MCF 10A (cell line): ENCODE measurements around the gene RPS13. TPM values are rescaled to one million over a fixed set of nuclear protein-coding genes. Genes with fewer than 3 reads are reported as not detected.
"Not testable (repeated sequence)": the region's sequence is repeated elsewhere in the genome, so short reads cannot be mapped to it uniquely, and the experiment has no call there.

Source experiments
- BruUV-seq: library from RNA; stranded (reverse); fragments of 400-500 nt; replicated peaks from 2 replicates; lab custom pipeline; 2021; lab: Mats Ljungman, UMichigan
- CTCF ChIA-PET: fragments of 300-600 bp; sonication (Branson Sonifier 250); formaldehyde crosslinking; extraction: SDS; loops from one replicate; lab custom pipeline; 2021; ENCODE audit warnings: antibody characterized with exemption, inconsistent platforms; lab: Yijun Ruan, JAX
- POLR2A ChIA-PET: fragments of 300-600, 350-650 bp; sonication (Branson Sonifier 250); formaldehyde crosslinking; extraction: SDS; loops from one replicate; lab custom pipeline; 2020; ENCODE audit warnings: antibody characterized with exemption, inconsistent platforms; lab: Yijun Ruan, JAX
- DNase-seq: peaks from one replicate; pipeline ENCODE4 v3.0.0-alpha.2; 2018; ENCODE audit not compliant: unreplicated experiment
- H3K27ac Mint-ChIP-seq: one replicate; pipeline ENCODE4 v1.8.0; 2022; ENCODE audit warnings: mild to moderate bottlenecking, low read depth, mixed read lengths; ENCODE audit not compliant: unreplicated experiment
- H3K27me3 Mint-ChIP-seq: one replicate; pipeline ENCODE4 v1.8.0; 2022; ENCODE audit warnings: mixed read lengths; ENCODE audit not compliant: insufficient read depth, unreplicated experiment
- H3K36me3 Mint-ChIP-seq: one replicate; pipeline ENCODE4 v1.8.0; 2022; ENCODE audit warnings: mild to moderate bottlenecking, moderate library complexity, mixed read lengths; ENCODE audit not compliant: insufficient read depth, unreplicated experiment
- H3K4me1 Mint-ChIP-seq: one replicate; pipeline ENCODE4 v1.8.0; 2022; ENCODE audit warnings: mixed read lengths; ENCODE audit not compliant: insufficient read depth, unreplicated experiment
- H3K4me3 Mint-ChIP-seq: one replicate; pipeline ENCODE4 v1.8.0; 2022; ENCODE audit warnings: mild to moderate bottlenecking, moderate library complexity, mixed read lengths; ENCODE audit not compliant: unreplicated experiment
- H3K9me3 Mint-ChIP-seq: one replicate; pipeline ENCODE4 v1.8.0; 2022; ENCODE audit warnings: mixed read lengths; ENCODE audit not compliant: unreplicated experiment
- CTCF ChIP-seq: fragments of 200-600 bp; IDR thresholded peaks from one replicate; pipeline ENCODE4 v1.8.0; 2022; ENCODE audit warnings: antibody characterized with exemption, mild to moderate bottlenecking; ENCODE audit not compliant: unreplicated experiment
- intact Hi-C: fragments of 100-400 bp; cut with micrococcal nuclease; formaldehyde crosslinking; loops from 2 replicates; pipeline ENCODE4 v1.14.1; 2022
- total RNA-seq: library from RNA; stranded (reverse); gene quantifications from 2 replicates; pipeline ENCODE4 v1.2.3, GENCODE V29; 2022

The RPS13 gene
- total RNA-seq, 1 experiment from 2014 or later, result 1,551 TPM

- intact Hi-C loops, result loop anchor here (10.0 kb wide), 1 partner anchor 89 kb away; the partner anchor contains the start of gene PIK3C2A
- Mint-ChIP-seq H3K27me3 (no peaks in the 10 kb centered on the region), H3K9me3 (no peaks in the 10 kb centered on the region), H3K27ac (no peak overlapping the region), H3K4me3 (no peak overlapping the region), H3K36me3 (peaks cover 62% of the 10 kb centered on the region), H3K4me1 (no peaks in the 10 kb centered on the region)
- TF ChIP-seq CTCF, result no peak
- BruUV-seq, result no TSS peak
- ChIA-PET CTCF (interaction anchor here (0.7 kb wide), 1 partner anchor 211 kb away, joined by 7 read pairs; no protein-coding TSS in a partner anchor), POLR2A (interaction anchor here (0.7 kb wide), 1 partner anchor 91 kb away, joined by 4 read pairs; no protein-coding TSS in a partner anchor)
- no peak for DNase-seq
These were observed 38.6 kb upstream of the RPS13 start for GRCh38 chr11:17116117-17116516.

- H3K9me3 Mint-ChIP-seq, H3K27me3 Mint-ChIP-seq, POLR2A ChIA-PET, intact Hi-C loops, DNase-seq, BruUV-seq, H3K27ac Mint-ChIP-seq, H3K4me1 Mint-ChIP-seq, H3K4me3 Mint-ChIP-seq: not testable (repeated sequence)
- CTCF ChIA-PET, result interaction anchor here (0.7 to 2.7 kb wide), 8 partner anchors 9 to 161 kb away, joined by 3 to 8 read pairs (median 4); no protein-coding TSS in a partner anchor
- peak; percentile 16 for TF ChIP-seq CTCF
- peaks cover 55% of the 10 kb centered on the region for H3K36me3 Mint-ChIP-seq
These were observed 30.3 kb upstream of the RPS13 start for GRCh38 chr11:17107745-17108144.

- ChIA-PET CTCF (interaction anchor here (0.6 to 1.5 kb wide), 3 partner anchors 11 to 626 kb away, joined by 3 to 5 read pairs (median 4); no protein-coding TSS in a partner anchor), POLR2A (interaction anchor here (0.7 kb wide), 1 partner anchor 9 kb away, joined by 3 read pairs; no protein-coding TSS in a partner anchor)
- peaks cover 46% of the 10 kb centered on the region for H3K36me3 Mint-ChIP-seq
- H3K27ac Mint-ChIP-seq, H3K4me3 Mint-ChIP-seq, H3K27me3 Mint-ChIP-seq, intact Hi-C loops, DNase-seq, H3K4me1 Mint-ChIP-seq, BruUV-seq, H3K9me3 Mint-ChIP-seq: not testable (repeated sequence)
These were observed 28.1 kb upstream of the RPS13 start for GRCh38 chr11:17105404-17106040.

- Mint-ChIP-seq H3K36me3 (peaks cover 54% of the 10 kb centered on the region), H3K27ac (no peak overlapping the region), H3K9me3 (no peaks in the 10 kb centered on the region), H3K4me3 (no peak overlapping the region), H3K4me1 (no peaks in the 10 kb centered on the region), H3K27me3 (no peaks in the 10 kb centered on the region)
- BruUV-seq, result no TSS peak
- DNase-seq, result no peak
- no peak for TF ChIP-seq CTCF
- CTCF ChIA-PET, result no interaction called here
- POLR2A ChIA-PET, result no interaction called here
- intact Hi-C loops, result no loop called here
These were observed 25.0 kb upstream of the RPS13 start for GRCh38 chr11:17102462-17102861.
